Right atrium auricular region (tissue), 2 donors: ENCODE measurements around the gene PLXNB2. TPM values are rescaled to one million over a fixed set of nuclear protein-coding genes. Genes with fewer than 3 reads are reported as not detected.

ENCODE experiments used
- DNase-seq: peaks from one replicate; pipeline ENCODE4 v3.0.0-alpha.2; 2019; ENCODE audit warnings: low spot score
- H3K27ac ChIP-seq, 2 donors: fragments of 200-600 bp; sonication (generic); 1 replicate in 1 of 2; 2 replicates in 1 of 2; pipeline ENCODE4 v1.5.1; 2016 to 2019
- H3K27me3 ChIP-seq, 2 donors: fragments of 200-600 bp; sonication (generic); one replicate each; pipeline versions ENCODE4 v1.5.1 to v1.6.0; 2017 to 2019
- H3K36me3 ChIP-seq: fragments of 200-600 bp; sonication (generic); one replicate; pipeline ENCODE4 v1.5.1; 2016
- H3K4me1 ChIP-seq, 2 donors: fragments of 200-600 bp; sonication (generic); one replicate each; pipeline versions ENCODE4 v1.5.1 to v1.6.0; 2017 to 2019
- H3K4me3 ChIP-seq, 2 donors: fragments of 200-600 bp; sonication (generic); 1 replicate in 1 of 2; 2 replicates in 1 of 2; pipeline ENCODE4 v1.5.1; 2017 to 2019; ENCODE audit warnings: mild to moderate bottlenecking in 1 of 2, moderate library complexity in 1 of 2
- H3K9me3 ChIP-seq, 2 donors: fragments of 200-600 bp; sonication (generic); one replicate each; pipeline ENCODE4 v1.5.1; 2019
- CTCF ChIP-seq, 2 donors: fragments of 200-600 bp; sonication (generic); IDR thresholded peaks; one replicate each; pipeline ENCODE4 v1.5.1; 2019; ENCODE audit warnings: antibody characterized with exemption in 2 of 2
- total RNA-seq, 2 donors: library from RNA; depleted of rRNA; stranded (reverse); fragments of >200 nt; gene quantifications; one replicate each; pipeline ENCODE4 v1.1.0, GENCODE V29; 2016

Gene PLXNB2
- total RNA-seq, 2 donors from 2014 or later, result 60.3 to 92.8 TPM

- no peak for DNase-seq
- Histone ChIP-seq H3K4me1 (peaks cover 0 to 62% of the 10 kb centered on the region in 2 donors), H3K4me3 (peak overlapping the region; percentile 30 to 47), H3K9me3 (no peaks in the 10 kb centered on the region), H3K36me3 (no peaks in the 10 kb centered on the region), H3K27me3 (no peaks in the 10 kb centered on the region), H3K27ac (no peak overlapping the region)
- peak; percentile 14 to 55 for TF ChIP-seq CTCF (IDR thresholded peaks at IDR 0.05)
Observed at GRCh38 chr22:50267591-50268390, 39.7 kb downstream of the PLXNB2 start.

GRCh38 chr22:50266994-50267393, 40.5 kb downstream of the PLXNB2 start:
- H3K27me3 ChIP-seq, result no peaks in the 10 kb centered on the region
- no peak for TF ChIP-seq CTCF (IDR thresholded peaks at IDR 0.05)
- peaks cover 0 to 63% of the 10 kb centered on the region in 2 donors for H3K4me1 ChIP-seq
- no peaks in the 10 kb centered on the region for H3K9me3 ChIP-seq
- DNase-seq, result no peak
- no peak overlapping the region for H3K27ac ChIP-seq
- H3K4me3 ChIP-seq, result peak overlapping the region; percentile 30 to 47
- no peaks in the 10 kb centered on the region for H3K36me3 ChIP-seq

DNA sequence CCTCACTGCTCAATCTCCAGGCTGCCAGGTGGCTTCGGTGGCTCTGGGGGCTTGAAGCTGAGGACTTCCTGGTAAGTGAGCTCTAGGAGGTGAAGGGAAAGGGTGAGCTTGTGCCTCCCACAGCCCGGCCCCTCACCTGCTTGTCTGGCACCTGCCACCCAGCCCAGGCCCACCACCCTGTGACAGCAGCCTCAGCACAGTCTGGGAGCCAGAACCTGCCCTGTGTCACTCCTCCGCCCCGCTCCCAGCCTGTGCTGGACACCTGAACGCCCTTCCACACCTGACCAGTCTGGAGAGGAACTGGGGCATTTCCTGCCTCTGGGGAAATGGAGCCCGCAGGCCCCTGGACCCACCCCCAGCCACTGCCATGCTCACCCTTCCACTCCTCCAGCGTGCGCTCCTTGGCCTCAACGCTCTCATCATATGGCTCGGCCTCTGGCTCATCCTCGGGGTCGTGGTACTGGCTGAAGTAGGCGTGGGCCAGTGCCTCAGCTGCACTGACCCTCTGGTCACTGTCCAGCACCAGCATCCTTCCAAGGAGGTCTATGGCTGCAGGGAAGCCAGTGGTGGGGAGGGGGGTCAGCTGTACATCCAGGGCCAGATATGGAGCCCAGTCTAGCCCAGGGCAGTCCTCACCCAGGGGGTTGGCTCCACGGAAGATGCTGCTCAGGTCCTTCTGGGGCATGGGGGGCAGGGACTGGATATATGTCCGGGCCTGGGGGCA, 42.3 kb downstream of the PLXNB2 start:
- Histone ChIP-seq H3K4me1 (peaks cover 0 to 59% of the 10 kb centered on the region in 2 donors), H3K27ac (no peak overlapping the region), H3K4me3 (no peak overlapping the region), H3K9me3 (no peaks in the 10 kb centered on the region), H3K36me3 (no peaks in the 10 kb centered on the region), H3K27me3 (no peaks in the 10 kb centered on the region)
- no peak for TF ChIP-seq CTCF (IDR thresholded peaks at IDR 0.05)
- no peak for DNase-seq

DNA sequence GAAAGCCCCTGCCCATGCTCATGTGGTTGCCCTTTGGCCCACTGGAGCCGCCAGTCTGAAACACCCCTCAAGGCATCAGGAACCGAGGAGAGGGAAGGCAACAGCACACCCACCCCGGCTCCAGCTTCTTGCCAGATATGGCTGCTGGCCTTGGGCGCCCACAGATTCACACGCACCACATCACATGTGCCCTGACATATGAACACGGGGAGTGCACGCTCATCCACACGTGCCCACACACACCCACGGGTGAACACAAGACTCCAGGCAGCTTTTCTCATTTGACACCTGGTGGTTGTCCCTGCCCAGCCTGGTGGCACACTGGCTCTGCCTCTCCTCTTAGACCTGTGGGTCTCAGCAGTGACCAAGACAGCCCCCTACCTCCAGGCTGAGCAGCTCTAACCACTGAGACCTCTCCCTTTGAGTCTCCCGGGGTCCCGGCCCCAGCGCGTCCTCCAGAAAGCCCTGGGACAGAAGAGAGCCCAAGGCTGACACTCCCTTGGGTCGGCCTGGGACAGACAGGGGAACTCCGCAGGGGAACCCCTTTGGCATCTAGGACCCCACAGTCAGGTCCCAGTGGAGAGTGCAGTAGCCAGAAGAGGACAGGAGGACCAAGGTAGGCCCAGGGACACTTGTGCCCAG, 43.2 kb downstream of the PLXNB2 start:
- TF ChIP-seq CTCF (IDR thresholded peaks at IDR 0.05), result no peak
- H3K27me3 ChIP-seq, result no peaks in the 10 kb centered on the region
- peaks cover 0 to 55% of the 10 kb centered on the region in 2 donors for H3K4me1 ChIP-seq
- DNase-seq, result no peak
- no peaks in the 10 kb centered on the region for H3K36me3 ChIP-seq
- H3K27ac ChIP-seq, result no peak overlapping the region
- no peak overlapping the region for H3K4me3 ChIP-seq
- H3K9me3 ChIP-seq, result no peaks in the 10 kb centered on the region

DNA sequence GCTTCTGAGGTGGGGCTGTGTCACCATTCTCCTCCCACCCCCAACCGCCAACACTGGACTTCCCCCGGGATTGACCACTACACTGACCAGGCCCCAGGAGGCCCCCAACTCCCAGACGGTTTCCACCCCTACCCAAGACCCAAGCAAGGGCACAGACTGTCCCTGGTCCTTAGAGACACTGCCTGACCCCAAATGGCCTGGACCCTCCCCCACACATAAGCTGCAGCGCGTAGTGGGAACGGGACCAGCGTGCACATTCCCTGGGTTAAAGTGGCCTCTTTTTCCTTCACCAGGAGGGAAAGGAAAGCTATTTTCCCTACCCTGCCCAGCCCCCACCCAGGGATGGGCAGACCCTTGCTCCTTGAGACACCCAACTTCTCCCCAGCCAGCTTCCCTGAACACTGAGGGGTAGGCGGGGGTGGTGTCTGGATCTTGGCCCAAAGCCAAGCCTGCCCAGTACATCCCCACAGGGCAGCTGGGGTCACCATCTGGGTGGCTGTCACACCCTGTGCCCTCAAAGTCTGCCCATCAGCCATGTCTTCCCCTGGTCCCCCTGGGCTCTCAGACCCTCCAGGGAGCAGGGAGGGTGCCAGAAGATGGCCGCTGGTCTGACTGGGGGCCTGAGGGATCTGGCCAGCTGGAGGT, 44.4 kb downstream of the PLXNB2 start:
- H3K27ac ChIP-seq, result no peak overlapping the region
- H3K9me3 ChIP-seq, result no peaks in the 10 kb centered on the region
- H3K4me1 ChIP-seq, result peaks cover 0 to 55% of the 10 kb centered on the region in 2 donors
- no peak for DNase-seq
- H3K27me3 ChIP-seq, result no peaks in the 10 kb centered on the region
- no peak for TF ChIP-seq CTCF (IDR thresholded peaks at IDR 0.05)
- no peaks in the 10 kb centered on the region for H3K36me3 ChIP-seq
- H3K4me3 ChIP-seq, result no peak overlapping the region
